PC-3 (cell line): Measurements from ENCODE around the gene TENT5C. TPM values are rescaled to one million over a fixed set of nuclear protein-coding genes. Genes with fewer than 3 reads are reported as not detected.

Experiments used
- ATAC-seq: fragments of 200-7000 bp; cut with Tn5 transposase; 2 replicates; pipeline ENCODE4 v1.9.1; 2020; ENCODE audit warnings: mild to moderate bottlenecking, moderate library complexity
- BruUV-seq: library from RNA; stranded (reverse); fragments of 400-500 nt; replicated peaks from 2 replicates; lab custom pipeline; 2021; lab: Mats Ljungman, UMichigan
- CTCF ChIA-PET: fragments of 300-600 bp; sonication (Branson Sonifier 250); formaldehyde crosslinking; loops from one replicate; lab custom pipeline; 2022; ENCODE audit warnings: antibody characterized with exemption; lab: Charles Lee
- POLR2A ChIA-PET: fragments of 300-600 bp; sonication (Branson Sonifier 250); formaldehyde crosslinking; loops from one replicate; lab custom pipeline; 2022; ENCODE audit warnings: antibody characterized with exemption; ENCODE audit not compliant: unreplicated experiment; lab: Charles Lee
- DNase-seq: peaks from one replicate; pipeline ENCODE4 v3.0.0-alpha.2; 2015
- H2AFZ ChIP-seq: fragments of 300-600 bp; sonication (generic); 2 replicates; pipeline ENCODE4 v1.6.0; 2016; ENCODE audit warnings: antibody characterized with exemption, low read length
- H3F3A ChIP-seq: fragments of 300-600 bp; sonication (generic); one replicate; pipeline ENCODE4 v1.6.0; 2017; ENCODE audit warnings: antibody characterized with exemption, low read length, control low read depth, mild to moderate bottlenecking; ENCODE audit not compliant: unreplicated experiment
- H3K27ac ChIP-seq: fragments of 300-600 bp; sonication (generic); 2 replicates; pipeline ENCODE4 v1.5.1; 2016; ENCODE audit warnings: mild to moderate bottlenecking, low read length
- H3K27me3 ChIP-seq: fragments of 300-600 bp; sonication (generic); 2 replicates; pipeline ENCODE4 v1.6.1; 2016; ENCODE audit warnings: low read length, mixed read lengths
- H3K36me3 ChIP-seq: fragments of 300-600 bp; sonication (generic); 2 replicates; pipeline ENCODE4 v1.6.1; 2016; ENCODE audit warnings: low read depth, mixed run types, low read length, mixed read lengths
- H3K4me1 ChIP-seq: fragments of 300-600 bp; sonication (generic); 2 replicates; pipeline ENCODE4 v1.5.1; 2016; ENCODE audit warnings: low read length; ENCODE audit not compliant: insufficient read depth
- H3K4me2 ChIP-seq: fragments of 300-600 bp; sonication (generic); 2 replicates; pipeline ENCODE4 v1.6.0; 2016; ENCODE audit warnings: low read length
- H3K4me3 ChIP-seq: fragments of 300-600 bp; sonication (generic); 2 replicates; pipeline ENCODE4 v1.5.1; 2016; ENCODE audit warnings: mild to moderate bottlenecking, low read length, mixed read lengths
- H3K79me2 ChIP-seq: fragments of 300-600 bp; sonication (generic); 2 replicates; pipeline ENCODE4 v1.6.1; 2017; ENCODE audit warnings: low read length, mixed read lengths
- H3K9ac ChIP-seq: fragments of 300-600 bp; sonication (generic); 2 replicates; pipeline ENCODE4 v1.6.0; 2016; ENCODE audit warnings: mild to moderate bottlenecking, low read length
- H3K9me2 ChIP-seq: fragments of 300-600 bp; sonication (generic); replicated peaks from 2 replicates; pipeline ENCODE4 v1.6.1; 2016; ENCODE audit warnings: mixed run types, low read length, mixed read lengths
- H3K9me3 ChIP-seq: fragments of 300-600 bp; sonication (generic); 2 replicates; pipeline ENCODE4 v1.6.1; 2016; ENCODE audit warnings: low read length, mixed read lengths
- H4K20me1 ChIP-seq: fragments of 300-600 bp; sonication (generic); 2 replicates; pipeline ENCODE4 v1.6.1; 2016; ENCODE audit warnings: low read length, mixed read lengths
- EZH2 ChIP-seq: fragments of 300-600 bp; sonication (generic); IDR thresholded peaks from one replicate; pipeline ENCODE4 v1.6.1; 2017; ENCODE audit warnings: antibody characterized with exemption, mild to moderate bottlenecking, low read length; ENCODE audit not compliant: unreplicated experiment
- EZH2phosphoT487 ChIP-seq: fragments of 300-600 bp; sonication (generic); IDR thresholded peaks from 2 replicates; pipeline ENCODE4 v1.6.1; 2018; ENCODE audit warnings: mild to moderate bottlenecking, antibody characterized with exemption, low read length, borderline replicate concordance
- intact Hi-C: fragments of 100-400 bp; cut with micrococcal nuclease; formaldehyde crosslinking; loops from 2 replicates; pipeline ENCODE4 v1.9.0; 2023
- total RNA-seq: library from RNA; depleted of rRNA; stranded (reverse); fragments of >200 nt; gene quantifications from 2 replicates; pipeline ENCODE4 v1.2.3, GENCODE V29; 2014
- TF ChIP-seq, protein P1 (sequence below): fragments of 300-600 bp; sonication (generic); conservative IDR thresholded peaks from 2 replicates; pipeline ENCODE4 v1.5.1; 2017; ENCODE audit warnings: antibody characterized with exemption, low read depth, mild to moderate bottlenecking, low read length

Gene TENT5C
- total RNA-seq, 1 experiment from 2014 or later: 2.4 TPM

DNA sequence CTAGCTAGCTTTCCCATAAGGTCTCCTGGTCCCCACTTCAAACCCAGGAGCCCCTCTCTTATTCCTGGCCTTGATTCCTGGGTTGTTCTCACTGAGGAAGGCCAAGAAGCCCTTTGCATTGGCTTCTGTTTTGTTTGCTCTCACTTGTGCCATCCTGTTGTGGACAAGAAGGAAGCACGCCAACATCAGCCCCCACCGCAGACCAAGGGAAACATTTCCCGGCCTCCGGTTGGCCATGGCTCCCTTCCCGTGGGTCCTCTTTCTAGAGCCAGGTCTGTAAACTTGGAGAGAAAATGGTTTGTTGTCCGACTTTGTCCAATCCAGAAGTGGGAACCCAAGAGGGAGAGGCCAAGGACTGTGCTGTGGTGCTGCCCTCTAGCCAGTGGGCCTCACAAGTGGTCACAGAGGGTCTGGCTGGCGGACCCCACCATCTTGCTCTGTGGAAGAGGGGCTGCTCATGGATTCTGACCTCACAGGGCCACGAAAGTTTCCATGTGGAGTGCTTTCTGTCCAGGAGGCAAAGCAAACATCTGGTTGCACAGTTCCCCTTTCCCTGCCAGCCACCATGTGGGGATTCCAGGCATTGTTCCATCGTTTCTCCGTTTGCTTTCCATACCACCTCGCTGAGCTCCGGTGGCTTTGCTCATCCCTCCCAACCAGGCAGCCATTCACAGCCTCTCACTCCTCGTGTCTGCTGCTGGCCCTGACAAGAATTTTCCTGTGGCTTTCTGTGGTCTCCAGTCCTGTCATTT is 18.9 kb upstream of the TENT5C start:
- Histone ChIP-seq H3F3A (no peaks in the 10 kb centered on the region), H3K79me2 (no peaks in the 10 kb centered on the region), H3K27me3 (no peaks in the 10 kb centered on the region), H3K9me3 (no peaks in the 10 kb centered on the region), H3K4me3 (no peak overlapping the region), H4K20me1 (no peaks in the 10 kb centered on the region), H3K36me3 (no peaks in the 10 kb centered on the region), H3K4me1 (peaks cover 20% of the 10 kb centered on the region), H2AFZ (no peak overlapping the region), H3K4me2 (no peak overlapping the region), H3K9ac (no peak overlapping the region), H3K27ac (no peak overlapping the region), H3K9me2 (no peaks in the 10 kb centered on the region)
- ChIA-PET POLR2A (no interaction called here), CTCF (no interaction called here)
- no peak for ATAC-seq
- TF ChIP-seq EZH2 (no peak), EZH2phosphoT487 (no peak)
- TF ChIP-seq, protein P1, sequence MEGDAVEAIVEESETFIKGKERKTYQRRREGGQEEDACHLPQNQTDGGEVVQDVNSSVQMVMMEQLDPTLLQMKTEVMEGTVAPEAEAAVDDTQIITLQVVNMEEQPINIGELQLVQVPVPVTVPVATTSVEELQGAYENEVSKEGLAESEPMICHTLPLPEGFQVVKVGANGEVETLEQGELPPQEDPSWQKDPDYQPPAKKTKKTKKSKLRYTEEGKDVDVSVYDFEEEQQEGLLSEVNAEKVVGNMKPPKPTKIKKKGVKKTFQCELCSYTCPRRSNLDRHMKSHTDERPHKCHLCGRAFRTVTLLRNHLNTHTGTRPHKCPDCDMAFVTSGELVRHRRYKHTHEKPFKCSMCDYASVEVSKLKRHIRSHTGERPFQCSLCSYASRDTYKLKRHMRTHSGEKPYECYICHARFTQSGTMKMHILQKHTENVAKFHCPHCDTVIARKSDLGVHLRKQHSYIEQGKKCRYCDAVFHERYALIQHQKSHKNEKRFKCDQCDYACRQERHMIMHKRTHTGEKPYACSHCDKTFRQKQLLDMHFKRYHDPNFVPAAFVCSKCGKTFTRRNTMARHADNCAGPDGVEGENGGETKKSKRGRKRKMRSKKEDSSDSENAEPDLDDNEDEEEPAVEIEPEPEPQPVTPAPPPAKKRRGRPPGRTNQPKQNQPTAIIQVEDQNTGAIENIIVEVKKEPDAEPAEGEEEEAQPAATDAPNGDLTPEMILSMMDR: no peak
- no peak for DNase-seq
- BruUV-seq: no TSS peak
- intact Hi-C loops: no loop called here

DNA sequence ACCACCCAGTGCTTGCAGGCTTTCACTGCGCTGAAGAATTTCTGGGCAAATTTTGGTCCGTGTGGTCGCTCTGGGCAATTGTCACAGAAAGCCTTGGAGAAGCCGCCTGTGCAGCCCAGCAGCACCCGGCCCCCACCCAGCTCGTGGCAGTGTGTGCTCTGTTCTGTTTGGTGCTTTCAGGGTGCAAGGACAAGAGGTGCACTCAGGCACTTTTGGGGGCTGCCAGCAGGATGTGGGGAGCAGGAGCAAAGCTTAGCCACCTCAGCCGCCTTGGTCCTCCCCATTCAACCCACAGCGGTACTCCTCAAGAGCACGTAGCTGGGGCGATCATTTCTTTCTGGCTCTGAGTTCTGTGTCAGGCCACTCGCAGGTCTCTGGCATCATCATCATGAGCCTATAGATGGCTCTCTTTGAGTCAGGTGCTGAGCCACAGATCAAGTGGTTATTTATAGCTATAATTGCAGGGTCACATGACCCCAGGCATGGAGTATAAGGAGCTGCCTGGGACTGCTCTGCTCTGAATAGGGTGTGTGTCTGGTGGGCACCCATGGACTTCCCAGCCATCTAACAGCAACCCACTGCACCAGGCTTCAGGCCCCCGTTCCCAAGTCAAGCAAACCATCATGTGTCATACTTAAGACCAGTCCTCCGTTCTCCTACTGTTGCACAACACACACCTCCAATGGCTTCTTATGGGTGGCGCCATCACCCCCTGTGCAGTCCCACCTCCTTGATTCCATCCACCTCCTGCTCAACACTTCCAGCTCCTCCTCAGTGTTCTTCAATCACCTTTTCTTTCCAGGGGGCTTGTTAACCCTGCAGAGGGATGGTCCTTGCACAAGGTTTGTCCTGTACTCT is 18.1 kb upstream of the TENT5C start:
- H3K9me3 ChIP-seq: no peaks in the 10 kb centered on the region
- H3K4me2 ChIP-seq: no peak overlapping the region
- intact Hi-C loops: no loop called here
- no peak for TF ChIP-seq EZH2phosphoT487
- TF ChIP-seq, protein P1: no peak
- TF ChIP-seq EZH2: no peak
- H3F3A ChIP-seq: no peaks in the 10 kb centered on the region
- no peaks in the 10 kb centered on the region for H3K36me3 ChIP-seq
- no TSS peak for BruUV-seq
- DNase-seq (no peak), ATAC-seq (no peak)
- H3K4me1 ChIP-seq: peaks cover 20% of the 10 kb centered on the region
- CTCF ChIA-PET: no interaction called here
- H3K79me2 ChIP-seq: no peaks in the 10 kb centered on the region
- no peak overlapping the region for H3K4me3 ChIP-seq
- no peak overlapping the region for H3K9ac ChIP-seq
- no peak overlapping the region for H3K27ac ChIP-seq
- H2AFZ ChIP-seq: no peak overlapping the region
- no peaks in the 10 kb centered on the region for H3K27me3 ChIP-seq
- H3K9me2 ChIP-seq: no peaks in the 10 kb centered on the region
- H4K20me1 ChIP-seq: no peaks in the 10 kb centered on the region
- POLR2A ChIA-PET: no interaction called here
